Esophagus squamous epithelium (tissue), 5 donors: ENCODE data around the gene PRKCD. TPM values are rescaled to one million over a fixed set of nuclear protein-coding genes. Genes with fewer than 3 reads are reported as not detected.

ENCODE experiments used
- DNase-seq: peaks from one replicate; lab custom pipeline; 2025; lab: John Stamatoyannopoulos, UW
- H3K27ac ChIP-seq, 4 donors: fragments of 200-600 bp; sonication (generic); one replicate each; pipeline ENCODE4 v1.5.1; 2016 to 2019; ENCODE audit warnings: mild to moderate bottlenecking in 1 of 4
- H3K27me3 ChIP-seq, 4 donors: fragments of 200-600 bp; sonication (generic); 1 replicate in 3 of 4; 2 replicates in 1 of 4; pipeline versions ENCODE4 v1.5.1 to v1.6.0; 2017 to 2021; ENCODE audit warnings: antibody characterized with exemption in 1 of 4
- H3K36me3 ChIP-seq, 3 donors: fragments of 200-600 bp; sonication (generic); one replicate each; pipeline ENCODE4 v1.5.1; 2016 to 2019
- H3K4me1 ChIP-seq, 3 donors: fragments of 200-600 bp; sonication (generic); one replicate each; pipeline ENCODE4 v1.5.1; 2017 to 2019
- H3K4me3 ChIP-seq, 4 donors: fragments of 200-600 bp; sonication (generic); 1 replicate in 3 of 4; 2 replicates in 1 of 4; pipeline ENCODE4 v1.5.1; 2016 to 2019; ENCODE audit warnings: mild to moderate bottlenecking in 2 of 4, moderate library complexity in 1 of 4
- H3K9me3 ChIP-seq, 3 donors: fragments of 200-600 bp; sonication (generic); one replicate each; pipeline ENCODE4 v1.5.1; 2016 to 2019
- CTCF ChIP-seq, 6 experiments: fragments of 450-650 bp in 4 of 6; fragments of 200-600 bp in 2 of 6; sonication (generic) in 2 of 6; IDR thresholded peaks; one replicate each; pipeline ENCODE4 v1.5.1; 2016 to 2019; ENCODE audit warnings: antibody characterized with exemption in 6 of 6, mild to moderate bottlenecking in 4 of 6, moderate library complexity in 4 of 6
- POLR2A ChIP-seq, 4 donors: fragments of 450-650 bp; IDR thresholded peaks; one replicate each; pipeline ENCODE4 v1.6.1; 2017; ENCODE audit warnings: antibody characterized with exemption in 4 of 4, mild to moderate bottlenecking in 4 of 4, moderate library complexity in 3 of 4
- WGBS, 2 donors: methylation state at CpG; one replicate each; pipeline ENCODE4 v1.1.5; 2018; 5-methylcytosine and 5-hydroxymethylcytosine counted together
- intact Hi-C: fragments of 100-400 bp; cut with DNase I; formaldehyde crosslinking; loops from one replicate; pipeline ENCODE4 v1.15.0; 2022
- total RNA-seq, 4 donors: library from RNA; depleted of rRNA; stranded (reverse); fragments of >200 nt; gene quantifications; one replicate each; pipeline ENCODE4 v1.1.0, GENCODE V29; 2016
- donor health status: DM: yes; HTN: yes; CAD: no.

PRKCD gene
- total RNA-seq, 4 donors from 2014 or later, result 8.8 to 21.5 (median 20.1) TPM

DNA sequence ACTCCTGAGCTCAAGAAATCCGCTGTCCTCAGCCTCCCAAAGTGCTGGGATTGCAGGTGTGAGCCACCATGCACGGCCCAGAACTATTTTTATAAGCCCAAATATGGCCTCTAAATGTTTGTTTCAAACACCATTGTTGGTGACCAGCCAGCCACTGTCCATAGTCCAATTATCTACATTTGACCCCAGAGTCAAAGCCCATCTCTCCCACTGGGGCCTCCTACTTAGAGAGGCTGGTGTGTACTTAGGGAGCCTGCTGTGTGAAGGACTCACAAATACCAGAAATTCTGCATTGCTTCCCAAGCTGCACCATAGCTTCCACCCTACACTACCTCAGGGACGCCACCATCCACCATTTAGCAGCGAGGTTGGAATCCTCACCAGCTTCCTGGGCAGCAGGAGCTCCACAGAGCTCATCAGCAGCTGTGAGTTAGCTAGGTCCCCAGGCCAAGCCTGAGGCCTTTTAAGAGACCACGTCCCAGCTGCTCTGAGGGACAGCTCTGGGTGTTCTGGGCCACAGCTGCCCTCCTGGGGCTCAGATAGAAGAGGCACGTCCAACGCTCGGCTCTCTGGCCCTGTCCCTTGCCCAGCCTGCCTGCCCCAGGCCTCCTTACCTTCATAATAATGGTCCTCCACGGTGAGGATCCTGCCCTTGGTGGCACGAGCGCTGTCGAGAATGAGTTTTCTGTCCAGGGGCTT is 65.3 kb downstream of the PRKCD start:
- no peak for DNase-seq
- TF ChIP-seq POLR2A (IDR thresholded peaks at IDR 0.05) (no peak), CTCF (IDR thresholded peaks at IDR 0.05) (no peak)
- H3K4me3 ChIP-seq, result no peak overlapping the region
- intact Hi-C loops, result no loop called here
- H3K9me3 ChIP-seq, result no peaks in the 10 kb centered on the region
- 85 to 91% methylated on average over 4 to 11 of the region's 12 CpGs for WGBS, 2 donors
- no peaks in the 10 kb centered on the region for H3K27me3 ChIP-seq
- H3K27ac ChIP-seq, result no peak overlapping the region
- no peaks in the 10 kb centered on the region for H3K4me1 ChIP-seq
- H3K36me3 ChIP-seq, result peaks cover 62 to 90% (median 77%) of the 10 kb centered on the region in 3 donors

- Histone ChIP-seq H3K27ac (no peak overlapping the region), H3K36me3 (peaks cover 62 to 96% (median 84%) of the 10 kb centered on the region in 3 donors), H3K4me3 (no peak overlapping the region), H3K27me3 (no peaks in the 10 kb centered on the region), H3K9me3 (no peaks in the 10 kb centered on the region), H3K4me1 (no peaks in the 10 kb centered on the region)
- 70 to 89% methylated on average over 2 to 3 of the region's 17 CpGs for WGBS, 2 donors
- no peak for TF ChIP-seq CTCF (IDR thresholded peaks at IDR 0.05)
- no peak for TF ChIP-seq POLR2A (IDR thresholded peaks at IDR 0.05)
- no peak for DNase-seq
- intact Hi-C loops, result no loop called here
Observed at GRCh38 chr3:53226841-53227407, 65.9 kb downstream of the PRKCD start.

DNA sequence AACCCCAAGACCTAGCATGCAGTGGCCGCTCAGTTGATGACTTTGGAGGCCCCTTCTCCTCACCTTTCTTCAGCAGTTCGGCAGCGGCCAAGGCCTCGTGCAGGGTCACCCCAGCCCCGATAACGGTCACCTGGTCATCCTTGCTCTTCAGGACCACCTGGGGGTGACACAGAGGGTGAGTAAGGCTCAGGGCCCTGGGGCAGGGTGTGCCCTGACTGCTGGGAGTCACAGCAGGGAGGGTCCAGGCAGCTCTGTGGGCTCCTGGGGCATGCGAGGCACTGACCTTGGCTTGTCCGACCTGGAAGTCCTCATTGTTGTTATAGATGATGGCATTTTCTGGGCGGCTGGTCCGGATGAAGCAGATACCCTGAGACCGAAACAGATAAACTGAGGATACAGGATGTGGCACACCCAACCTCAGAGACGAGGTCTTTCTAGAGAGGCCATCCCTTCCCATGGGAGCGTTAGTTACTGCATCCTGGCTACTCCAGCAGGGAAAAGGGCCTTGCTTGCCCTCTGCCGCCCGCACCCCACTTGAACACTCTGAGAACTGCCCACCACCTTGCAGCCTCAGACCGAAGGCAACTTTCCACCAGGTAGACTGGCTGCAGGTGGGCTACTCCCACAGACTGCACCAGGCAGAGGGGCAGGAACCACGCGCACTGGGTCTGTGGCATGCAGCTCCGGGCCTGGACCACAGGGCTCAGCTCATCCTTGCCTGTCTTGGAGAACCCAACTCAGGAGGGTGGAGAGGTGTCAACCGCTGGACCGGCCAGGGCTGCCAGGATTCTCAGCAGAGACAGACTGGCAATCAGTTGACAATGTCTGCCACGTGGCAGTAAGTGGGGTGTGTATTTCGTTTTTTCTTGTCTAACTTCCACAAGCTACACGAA is 67.2 kb downstream of the PRKCD start:
- intact Hi-C loops, result no loop called here
- no peak for DNase-seq
- TF ChIP-seq POLR2A (IDR thresholded peaks at IDR 0.05), result no peak
- TF ChIP-seq CTCF (IDR thresholded peaks at IDR 0.05), result no peak

GRCh38 chr3:53229171-53229570 is 68.2 kb downstream of the PRKCD start:
- no peak for DNase-seq
- WGBS, 2 donors, result 95 to 100% methylated on average over 4 to 14 of the region's 14 CpGs

More for the DNA sequence above, 67.2 kb downstream of the PRKCD start:
- H3K27ac ChIP-seq, result no peak overlapping the region
- peaks cover 73 to 100% (median 97%) of the 10 kb centered on the region in 3 donors for H3K36me3 ChIP-seq
- no peaks in the 10 kb centered on the region for H3K9me3 ChIP-seq
- H3K4me3 ChIP-seq, result no peak overlapping the region
- no peaks in the 10 kb centered on the region for H3K4me1 ChIP-seq
- WGBS, 2 donors, result 74 to 90% methylated on average over 10 to 21 of the region's 24 CpGs
- H3K27me3 ChIP-seq, result no peaks in the 10 kb centered on the region

More at GRCh38 chr3:53229171-53229570, 68.2 kb downstream of the PRKCD start:
- H3K36me3 ChIP-seq, result peaks cover 79 to 100% (median 96%) of the 10 kb centered on the region in 3 donors
- H3K27me3 ChIP-seq, result no peaks in the 10 kb centered on the region
- no peak overlapping the region for H3K27ac ChIP-seq
- intact Hi-C loops, result no loop called here
- H3K9me3 ChIP-seq, result no peaks in the 10 kb centered on the region
- H3K4me3 ChIP-seq, result no peak overlapping the region
- TF ChIP-seq CTCF (IDR thresholded peaks at IDR 0.05) (no peak), POLR2A (IDR thresholded peaks at IDR 0.05) (no peak)
- H3K4me1 ChIP-seq, result no peaks in the 10 kb centered on the region
